HG02763 (cell line): ENCODE results near the gene BMPR1A.
A peak's percentile ranks its signal among the peaks of the same experiment; 100 is the strongest.

ENCODE experiments used
- ATAC-seq: cut with Tn5 transposase; IDR thresholded peaks from one replicate; pipeline ENCODE4 v1.9.1; 2021; ENCODE audit warnings: mild to moderate bottlenecking, moderate library complexity; ENCODE audit not compliant: unreplicated experiment

Gene BMPR1A

GRCh38 chr10:86759073-86759672, 2.8 kb downstream of the BMPR1A start:
- no peak for ATAC-seq

GRCh38 chr10:86763404-86763803, 7.0 kb downstream of the BMPR1A start:
- no peak for ATAC-seq

GRCh38 chr10:86765548-86765947, 9.1 kb downstream of the BMPR1A start:
- no peak for ATAC-seq

GRCh38 chr10:86768412-86769062, 12.1 kb downstream of the BMPR1A start:
- ATAC-seq, result no peak

- ATAC-seq, result no peak
These were observed 13.6 kb downstream of the BMPR1A start for GRCh38 chr10:86769991-86770390.

GRCh38 chr10:86770412-86770960, 14.1 kb downstream of the BMPR1A start:
- ATAC-seq, result no peak

- no peak for ATAC-seq
These were observed 17.1 kb downstream of the BMPR1A start for GRCh38 chr10:86773498-86773897.

- ATAC-seq, result peak; percentile 64
These were observed 18.8 kb downstream of the BMPR1A start for GRCh38 chr10:86775056-86775869.

GRCh38 chr10:86775870-86776180, 19.4 kb downstream of the BMPR1A start:
- ATAC-seq, result no peak

GRCh38 chr10:86779220-86780017, 23.0 kb downstream of the BMPR1A start:
- no peak for ATAC-seq

- ATAC-seq, result no peak
These were observed 26.4 kb downstream of the BMPR1A start for GRCh38 chr10:86782701-86783418.

- no peak for ATAC-seq
These were observed 28.6 kb downstream of the BMPR1A start for GRCh38 chr10:86785037-86785436.

- no peak for ATAC-seq
These were observed 29.5 kb downstream of the BMPR1A start for GRCh38 chr10:86785968-86786367.

- no peak for ATAC-seq
These were observed 29.9 kb downstream of the BMPR1A start for GRCh38 chr10:86786368-86786767.

GRCh38 chr10:86790394-86790793, 34.0 kb downstream of the BMPR1A start:
- no peak for ATAC-seq

- no peak for ATAC-seq
These were observed 36.2 kb downstream of the BMPR1A start for GRCh38 chr10:86792461-86793167.

GRCh38 chr10:86793696-86794095, 37.3 kb downstream of the BMPR1A start:
- no peak for ATAC-seq

GRCh38 chr10:86795353-86795752, 38.9 kb downstream of the BMPR1A start:
- no peak for ATAC-seq

- ATAC-seq, result no peak
These were observed 41.6 kb downstream of the BMPR1A start for GRCh38 chr10:86798025-86798424.

GRCh38 chr10:86798611-86799010, 42.2 kb downstream of the BMPR1A start:
- ATAC-seq, result no peak
